GM19452 (cell line): ENCODE measurements around the gene SMG7.

Source experiments
- ATAC-seq: cut with Tn5 transposase; IDR thresholded peaks from one replicate; pipeline ENCODE4 v1.9.1; 2021; ENCODE audit not compliant: unreplicated experiment

Gene SMG7

GRCh38 chr1:183470147-183470960, 1.9 kb upstream of the SMG7 start:
- no peak for ATAC-seq

DNA sequence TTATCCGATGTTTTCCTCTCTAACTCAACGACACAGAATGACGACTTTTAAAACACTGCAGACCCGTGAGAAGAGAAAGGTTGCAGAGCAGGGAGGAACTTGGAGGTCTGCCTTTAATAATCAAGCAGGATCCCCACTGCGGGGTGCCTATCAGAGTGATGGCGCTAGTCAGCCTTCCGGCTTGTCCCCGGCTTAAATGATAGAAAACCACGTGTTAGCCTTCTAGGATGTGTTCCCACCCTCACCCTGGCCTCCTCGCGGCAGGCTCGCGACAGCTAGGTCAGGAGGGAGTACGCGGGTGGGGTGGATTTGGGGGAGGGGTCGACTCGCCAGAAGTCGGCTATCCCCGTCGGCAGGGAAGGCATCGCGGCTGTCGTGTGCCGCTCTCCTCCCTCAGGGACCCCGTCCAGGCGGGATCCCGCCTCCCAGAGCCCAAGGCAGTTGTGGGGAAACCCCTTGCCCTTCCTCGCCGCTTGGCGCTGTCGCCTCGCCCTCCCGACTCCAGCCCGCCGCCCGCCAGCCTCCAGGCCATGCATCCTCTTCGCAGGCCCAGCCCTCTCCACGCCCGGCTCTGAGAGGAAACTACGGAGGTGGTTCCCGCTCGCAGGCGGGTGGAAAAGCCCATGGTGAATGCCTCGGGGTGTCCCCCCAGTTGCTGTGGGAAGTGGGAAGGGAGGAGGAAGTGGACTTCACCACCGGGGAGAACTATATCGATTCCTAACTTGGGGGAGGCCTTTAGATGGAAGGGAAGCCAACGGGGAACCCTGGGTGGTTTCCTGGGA, 1.1 kb upstream of the SMG7 start:
- peak; percentile 24 for ATAC-seq

GRCh38 chr1:183471743-183472487, 384 bp upstream of the SMG7 start:
- peak; percentile 52 for ATAC-seq

GRCh38 chr1:183473217-183473536, 878 bp downstream of the SMG7 start:
- ATAC-seq, result no peak

DNA sequence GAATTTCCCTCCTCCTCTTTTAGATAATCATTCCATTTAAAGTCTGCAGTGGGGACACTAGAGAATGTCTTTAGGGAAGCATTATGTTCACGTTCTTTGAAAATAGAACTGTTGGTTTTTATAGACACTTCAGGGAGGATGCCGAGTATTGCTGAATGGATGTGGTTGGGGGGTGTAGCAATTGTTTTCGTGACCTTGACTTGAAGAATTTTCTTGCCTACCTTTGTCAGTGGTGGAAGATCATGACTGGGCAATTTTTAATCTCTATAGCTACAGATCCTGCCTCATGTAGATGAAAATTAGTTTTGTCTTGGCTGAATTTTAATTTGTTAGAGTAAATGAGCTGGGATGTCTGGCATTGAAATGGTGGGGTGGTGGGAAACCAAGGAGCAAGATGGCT, 3.8 kb downstream of the SMG7 start:
- ATAC-seq, result no peak

DNA sequence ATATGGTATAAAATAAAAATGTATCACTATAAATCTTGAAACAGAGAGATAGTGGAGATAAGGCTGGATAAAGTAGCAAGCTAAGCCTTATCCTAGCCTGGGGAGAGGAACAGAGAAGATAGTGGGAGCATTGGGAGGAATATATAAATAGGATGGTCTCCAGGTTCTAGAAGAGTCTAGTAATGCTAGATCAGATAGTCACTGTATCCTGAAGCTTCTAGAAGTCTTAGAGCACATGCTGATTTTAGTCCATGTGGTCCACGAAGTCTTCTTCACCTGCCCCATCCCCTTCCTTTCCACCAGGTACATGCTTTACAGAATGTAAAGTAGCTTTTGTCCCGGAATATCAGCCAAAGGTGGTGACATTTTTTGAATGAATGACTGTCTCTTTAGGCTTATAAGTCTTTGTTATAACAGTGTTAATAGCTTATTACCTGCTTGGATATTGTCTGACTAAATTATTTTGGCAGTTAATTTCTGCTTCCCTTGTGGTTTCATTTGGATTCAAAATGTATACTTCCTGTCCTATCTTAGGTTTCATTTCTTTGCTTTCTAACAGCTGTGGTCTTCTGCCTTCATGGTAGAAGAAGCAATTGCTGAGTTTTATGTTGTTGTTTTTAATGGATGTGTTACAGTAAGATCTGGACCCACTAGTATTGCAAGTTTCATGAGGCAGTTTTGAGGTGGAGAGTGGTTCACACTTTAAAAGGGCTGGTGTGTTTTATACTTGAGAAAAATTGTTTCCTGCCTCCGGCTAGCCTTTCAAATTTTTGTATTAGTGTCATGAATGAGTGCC, 5.9 kb downstream of the SMG7 start:
- ATAC-seq, result peak; percentile 61

GRCh38 chr1:183480971-183481441, 8.7 kb downstream of the SMG7 start:
- peak; percentile 51 for ATAC-seq

- ATAC-seq, result no peak
Measured at GRCh38 chr1:183483224-183483623, 10.9 kb downstream of the SMG7 start.

- no peak for ATAC-seq
Measured at GRCh38 chr1:183484254-183484653, 12.0 kb downstream of the SMG7 start.

DNA sequence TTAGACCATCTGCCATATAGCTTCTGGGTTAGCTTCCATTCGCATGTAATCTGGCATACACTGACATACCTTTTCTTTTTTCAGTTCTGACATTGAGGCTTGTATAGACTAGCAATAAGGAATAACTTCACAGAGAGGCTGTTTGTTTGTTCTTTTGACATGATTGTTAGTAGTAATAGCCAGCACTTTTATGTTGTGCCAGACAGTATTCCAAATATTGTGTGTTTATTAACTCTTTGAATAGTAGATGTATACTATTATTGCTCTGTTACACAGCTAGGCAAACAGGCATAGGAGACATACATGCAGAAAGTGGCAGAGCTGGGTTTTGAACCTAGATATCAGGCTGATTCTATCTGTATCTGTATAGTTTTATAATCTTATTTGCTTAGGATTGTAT, 12.6 kb downstream of the SMG7 start:
- no peak for ATAC-seq

DNA sequence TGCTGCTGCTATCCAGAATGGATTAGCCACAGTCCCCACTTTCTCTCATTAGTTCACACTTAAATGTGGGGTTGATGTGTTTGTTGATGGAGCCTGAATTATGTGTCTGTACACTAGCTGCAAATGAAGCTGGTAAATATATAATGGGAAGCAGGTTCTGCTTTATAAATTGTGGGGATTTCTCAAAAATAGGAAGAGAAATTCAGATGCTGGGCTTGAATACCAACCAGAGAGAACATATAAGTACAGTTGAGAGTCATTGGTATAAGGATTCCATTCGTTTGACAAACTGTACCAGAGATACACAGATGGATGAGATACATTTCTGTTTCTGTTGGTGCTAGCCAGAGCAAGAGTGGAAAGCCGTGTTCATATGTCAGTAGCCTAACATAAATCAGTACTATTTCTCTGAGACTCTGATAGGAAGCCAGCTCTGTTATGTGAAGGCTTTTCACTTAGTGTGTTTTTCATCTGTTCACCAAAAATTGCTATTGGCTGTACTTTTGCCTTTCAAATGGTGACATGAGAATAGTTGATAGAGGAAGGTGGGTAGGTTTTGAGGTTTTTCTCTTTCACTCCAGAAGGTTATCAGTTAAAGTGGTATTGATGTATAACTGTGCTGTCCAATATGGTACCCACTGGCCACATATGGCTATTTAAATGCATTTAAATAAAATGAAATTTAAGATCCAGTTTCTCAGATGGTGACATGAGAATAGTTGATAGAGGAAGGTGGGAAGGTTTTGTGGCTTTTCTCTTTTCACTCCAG, 15.6 kb downstream of the SMG7 start:
- ATAC-seq, result no peak

DNA sequence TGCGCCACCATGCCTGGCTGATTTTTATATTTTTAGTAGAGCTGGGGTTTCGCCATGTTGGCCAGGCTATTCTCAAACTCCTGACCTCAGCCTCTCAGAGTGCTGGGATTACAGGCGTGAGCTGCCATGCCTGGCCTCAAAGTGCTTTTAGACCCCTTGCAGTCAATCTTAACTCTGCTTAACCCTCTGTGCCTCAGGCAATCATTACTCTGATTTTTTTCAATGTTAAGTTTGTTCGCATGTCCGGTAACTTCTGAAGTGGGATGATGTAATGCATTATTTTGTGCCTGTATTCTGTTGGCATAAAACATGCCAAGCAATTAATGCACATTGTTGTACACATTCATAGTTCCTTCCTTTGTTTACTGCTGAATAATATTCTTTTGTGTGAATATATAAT, 18.6 kb downstream of the SMG7 start:
- no peak for ATAC-seq

- ATAC-seq, result no peak
Measured at GRCh38 chr1:183493540-183494245, 21.4 kb downstream of the SMG7 start.

GRCh38 chr1:183495420-183495819, 23.1 kb downstream of the SMG7 start:
- ATAC-seq, result no peak

DNA sequence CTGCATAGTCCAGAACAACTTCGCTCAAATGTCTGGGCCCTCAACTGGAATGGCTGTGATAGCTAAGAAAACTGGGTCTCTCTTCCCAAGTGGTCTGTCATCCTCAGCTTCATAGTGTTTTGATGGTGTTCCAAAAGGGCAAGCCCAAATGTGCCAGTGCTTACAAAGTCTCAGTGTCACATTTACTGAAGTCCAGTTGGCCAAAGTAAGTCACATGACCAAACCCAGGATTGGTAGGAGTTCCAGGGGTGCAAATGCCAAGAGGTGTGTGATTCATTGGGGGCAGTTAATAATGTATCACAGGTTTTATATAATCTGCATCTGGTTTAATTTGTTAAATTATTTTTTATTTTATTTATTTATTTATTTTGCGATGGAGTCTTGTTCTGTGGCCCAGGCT, 24.9 kb downstream of the SMG7 start:
- no peak for ATAC-seq

GRCh38 chr1:183498342-183498991, 26.2 kb downstream of the SMG7 start:
- ATAC-seq, result no peak

DNA sequence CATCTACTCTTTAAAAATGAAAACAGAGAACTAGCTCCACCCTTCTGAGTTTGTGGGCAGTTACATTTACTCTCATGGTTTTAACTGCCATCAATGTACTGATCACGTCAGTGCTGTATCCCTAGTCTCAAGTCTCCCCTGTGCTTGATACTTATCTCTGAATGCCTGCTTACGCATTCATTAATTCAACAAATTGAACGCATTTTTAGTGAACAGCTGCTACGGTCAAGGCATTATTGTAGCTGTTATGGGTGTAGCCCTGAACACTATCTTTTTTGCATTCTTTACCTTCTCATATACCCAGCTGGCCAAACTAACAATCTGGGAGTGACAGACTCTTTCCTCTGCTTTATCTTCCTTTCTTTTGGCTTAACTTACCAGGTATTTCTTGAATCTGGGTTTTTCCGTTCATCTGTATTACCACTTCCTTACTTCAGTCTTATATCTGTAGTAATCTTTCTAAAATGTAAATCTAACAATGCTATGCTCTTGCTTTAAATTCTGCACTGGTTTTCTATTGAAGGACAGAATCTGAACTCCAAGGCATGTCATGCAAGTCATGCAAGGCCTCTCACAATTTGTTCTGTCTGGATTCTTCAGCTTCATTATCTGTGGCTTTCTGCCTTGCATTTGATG, 33.3 kb downstream of the SMG7 start:
- ATAC-seq, result no peak

- ATAC-seq, result no peak
Measured at GRCh38 chr1:183506561-183506960, 34.3 kb downstream of the SMG7 start.

DNA sequence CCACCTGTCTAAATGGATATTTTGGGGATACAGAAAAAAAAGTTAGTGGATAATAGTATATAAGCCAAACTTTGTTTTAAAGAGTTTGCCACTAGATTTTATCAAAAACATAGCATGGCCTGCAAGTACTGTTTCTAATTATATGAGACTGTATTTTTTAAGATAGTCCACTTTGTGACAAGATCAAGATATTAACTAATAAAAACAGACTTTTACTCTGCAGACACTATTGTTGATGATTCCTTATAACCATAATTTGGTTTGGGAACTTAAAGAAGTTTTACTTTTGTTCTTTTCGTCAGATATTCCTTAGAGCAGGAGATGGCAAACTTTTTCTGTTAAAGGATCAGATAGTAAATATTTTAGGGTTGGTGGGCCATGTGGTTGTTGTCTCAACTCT, 36.4 kb downstream of the SMG7 start:
- ATAC-seq, result no peak
